ENCODE measurements around the gene HFE. TPM values are rescaled to one million over a fixed set of nuclear protein-coding genes. Genes with fewer than 3 reads are reported as not detected.

Gene HFE
- total and polyA plus RNA-seq, 2 of the 13 experiments (the other 11 are each of a cell fraction or from before 2014, with no cell fraction given) = 3.7 to 6.3 TPM

DNA sequence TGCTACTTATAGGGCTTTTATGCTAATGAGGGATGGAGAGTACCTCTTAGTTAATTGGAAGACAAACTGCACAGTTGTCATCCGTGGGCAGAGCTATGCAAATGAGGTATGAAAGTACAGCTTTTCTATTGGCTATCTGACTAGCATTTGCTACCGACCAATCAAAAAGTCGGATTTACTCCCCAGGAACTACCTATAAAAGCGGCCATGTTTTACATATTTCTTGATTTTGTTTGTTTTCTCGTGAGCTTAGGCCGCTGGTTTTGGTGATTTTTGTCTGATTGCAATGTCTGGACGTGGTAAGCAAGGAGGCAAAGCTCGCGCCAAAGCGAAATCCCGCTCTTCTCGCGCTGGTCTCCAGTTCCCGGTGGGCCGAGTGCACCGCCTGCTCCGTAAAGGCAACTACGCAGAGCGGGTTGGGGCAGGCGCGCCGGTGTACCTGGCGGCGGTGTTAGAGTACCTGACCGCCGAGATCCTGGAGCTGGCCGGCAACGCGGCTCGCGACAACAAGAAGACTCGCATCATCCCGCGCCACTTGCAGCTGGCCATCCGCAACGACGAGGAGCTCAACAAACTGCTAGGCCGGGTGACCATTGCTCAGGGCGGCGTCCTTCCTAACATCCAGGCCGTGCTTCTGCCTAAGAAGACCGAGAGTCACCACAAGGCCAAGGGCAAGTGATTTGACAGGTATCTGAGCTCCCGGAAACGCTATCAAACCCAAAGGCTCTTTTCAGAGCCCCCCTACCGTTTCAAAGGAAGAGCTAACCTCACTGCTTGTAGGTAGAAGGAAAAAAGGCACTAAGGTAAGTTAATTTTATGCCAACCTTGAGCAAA lies 36.9 kb downstream of the HFE start (continued):
- TF ChIP-seq ZSCAN22 (CRISPR knock-in tag; IDR thresholded peaks at IDR 0.05) (no peak), HNRNPL (IDR thresholded peaks at IDR 0.05; ENCODE audit: low read depth, low read length) (peak; percentile 75; the same call in 1 of the 2 replicates), RORA (CRISPR knock-in tag; IDR thresholded peaks at IDR 0.05) (no peak), GFI1 (CRISPR knock-in tag; IDR thresholded peaks at IDR 0.05; ENCODE audit: borderline replicate concordance) (no peak; the same call in 1 of the 2 replicates), AKAP8 (CRISPR knock-in tag; IDR thresholded peaks at IDR 0.05) (no peak; the same call in 1 of the 2 replicates), YY1 (IDR thresholded peaks at IDR 0.05; ENCODE audit: insufficient read depth, insufficient replicate concordance, low read depth, low read length) (peak; percentile 89), BHLHE40 (IDR thresholded peaks at IDR 0.05; ENCODE audit: low read length) (no peak), JDP2 (CRISPR knock-in tag; IDR thresholded peaks at IDR 0.05; ENCODE audit: borderline replicate concordance) (no peak; the same call in 1 of the 2 replicates), ZFP1 (CRISPR knock-in tag; IDR thresholded peaks at IDR 0.05) (no peak), MYNN (CRISPR knock-in tag; IDR thresholded peaks at IDR 0.05; ENCODE audit: low read depth) (no peak; the same call in 1 of the 2 replicates), ZNF781 (CRISPR knock-in tag; IDR thresholded peaks at IDR 0.05; ENCODE audit: borderline replicate concordance, not compliant biosample characterization) (no peak), STAG1 (CRISPR knock-in tag; IDR thresholded peaks at IDR 0.05) (peak; percentile 23; the same call in 1 of the 2 replicates), GZF1 (CRISPR knock-in tag; IDR thresholded peaks at IDR 0.05) (no peak), ZNF235 (CRISPR knock-in tag; IDR thresholded peaks at IDR 0.05; ENCODE audit: borderline replicate concordance) (0 out of 2 replicates have a peak, but pooled peaks have one; percentile 29), ZNF251 (CRISPR knock-in tag; IDR thresholded peaks at IDR 0.05) (no peak), ZNF296 (CRISPR knock-in tag; conservative IDR thresholded peaks at IDR 0.05) (0 out of 2 replicates have a peak, but pooled peaks have one; percentile 67), ZFP36 (IDR thresholded peaks at IDR 0.05; ENCODE audit: borderline replicate concordance, low read depth, low read length, partially characterized antibody) (no peak), ATF7 (IDR thresholded peaks at IDR 0.05) (no peak), ATF7 (CRISPR knock-in tag; IDR thresholded peaks at IDR 0.05) (no peak), MYC (CRISPR knock-in tag; IDR thresholded peaks at IDR 0.05; ENCODE audit: borderline replicate concordance) (peak; percentile 73; the same call in 1 of the 2 replicates)
- TF ChIP-seq, protein P1, sequence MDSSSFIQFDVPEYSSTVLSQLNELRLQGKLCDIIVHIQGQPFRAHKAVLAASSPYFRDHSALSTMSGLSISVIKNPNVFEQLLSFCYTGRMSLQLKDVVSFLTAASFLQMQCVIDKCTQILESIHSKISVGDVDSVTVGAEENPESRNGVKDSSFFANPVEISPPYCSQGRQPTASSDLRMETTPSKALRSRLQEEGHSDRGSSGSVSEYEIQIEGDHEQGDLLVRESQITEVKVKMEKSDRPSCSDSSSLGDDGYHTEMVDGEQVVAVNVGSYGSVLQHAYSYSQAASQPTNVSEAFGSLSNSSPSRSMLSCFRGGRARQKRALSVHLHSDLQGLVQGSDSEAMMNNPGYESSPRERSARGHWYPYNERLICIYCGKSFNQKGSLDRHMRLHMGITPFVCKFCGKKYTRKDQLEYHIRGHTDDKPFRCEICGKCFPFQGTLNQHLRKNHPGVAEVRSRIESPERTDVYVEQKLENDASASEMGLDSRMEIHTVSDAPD (CRISPR knock-in tag; IDR thresholded peaks at IDR 0.05) = no peak
- TF ChIP-seq, protein P2, sequence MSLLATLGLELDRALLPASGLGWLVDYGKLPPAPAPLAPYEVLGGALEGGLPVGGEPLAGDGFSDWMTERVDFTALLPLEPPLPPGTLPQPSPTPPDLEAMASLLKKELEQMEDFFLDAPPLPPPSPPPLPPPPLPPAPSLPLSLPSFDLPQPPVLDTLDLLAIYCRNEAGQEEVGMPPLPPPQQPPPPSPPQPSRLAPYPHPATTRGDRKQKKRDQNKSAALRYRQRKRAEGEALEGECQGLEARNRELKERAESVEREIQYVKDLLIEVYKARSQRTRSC (CRISPR knock-in tag; IDR thresholded peaks at IDR 0.05; ENCODE audit: low read depth) = no peak
- TF ChIP-seq, protein P3, sequence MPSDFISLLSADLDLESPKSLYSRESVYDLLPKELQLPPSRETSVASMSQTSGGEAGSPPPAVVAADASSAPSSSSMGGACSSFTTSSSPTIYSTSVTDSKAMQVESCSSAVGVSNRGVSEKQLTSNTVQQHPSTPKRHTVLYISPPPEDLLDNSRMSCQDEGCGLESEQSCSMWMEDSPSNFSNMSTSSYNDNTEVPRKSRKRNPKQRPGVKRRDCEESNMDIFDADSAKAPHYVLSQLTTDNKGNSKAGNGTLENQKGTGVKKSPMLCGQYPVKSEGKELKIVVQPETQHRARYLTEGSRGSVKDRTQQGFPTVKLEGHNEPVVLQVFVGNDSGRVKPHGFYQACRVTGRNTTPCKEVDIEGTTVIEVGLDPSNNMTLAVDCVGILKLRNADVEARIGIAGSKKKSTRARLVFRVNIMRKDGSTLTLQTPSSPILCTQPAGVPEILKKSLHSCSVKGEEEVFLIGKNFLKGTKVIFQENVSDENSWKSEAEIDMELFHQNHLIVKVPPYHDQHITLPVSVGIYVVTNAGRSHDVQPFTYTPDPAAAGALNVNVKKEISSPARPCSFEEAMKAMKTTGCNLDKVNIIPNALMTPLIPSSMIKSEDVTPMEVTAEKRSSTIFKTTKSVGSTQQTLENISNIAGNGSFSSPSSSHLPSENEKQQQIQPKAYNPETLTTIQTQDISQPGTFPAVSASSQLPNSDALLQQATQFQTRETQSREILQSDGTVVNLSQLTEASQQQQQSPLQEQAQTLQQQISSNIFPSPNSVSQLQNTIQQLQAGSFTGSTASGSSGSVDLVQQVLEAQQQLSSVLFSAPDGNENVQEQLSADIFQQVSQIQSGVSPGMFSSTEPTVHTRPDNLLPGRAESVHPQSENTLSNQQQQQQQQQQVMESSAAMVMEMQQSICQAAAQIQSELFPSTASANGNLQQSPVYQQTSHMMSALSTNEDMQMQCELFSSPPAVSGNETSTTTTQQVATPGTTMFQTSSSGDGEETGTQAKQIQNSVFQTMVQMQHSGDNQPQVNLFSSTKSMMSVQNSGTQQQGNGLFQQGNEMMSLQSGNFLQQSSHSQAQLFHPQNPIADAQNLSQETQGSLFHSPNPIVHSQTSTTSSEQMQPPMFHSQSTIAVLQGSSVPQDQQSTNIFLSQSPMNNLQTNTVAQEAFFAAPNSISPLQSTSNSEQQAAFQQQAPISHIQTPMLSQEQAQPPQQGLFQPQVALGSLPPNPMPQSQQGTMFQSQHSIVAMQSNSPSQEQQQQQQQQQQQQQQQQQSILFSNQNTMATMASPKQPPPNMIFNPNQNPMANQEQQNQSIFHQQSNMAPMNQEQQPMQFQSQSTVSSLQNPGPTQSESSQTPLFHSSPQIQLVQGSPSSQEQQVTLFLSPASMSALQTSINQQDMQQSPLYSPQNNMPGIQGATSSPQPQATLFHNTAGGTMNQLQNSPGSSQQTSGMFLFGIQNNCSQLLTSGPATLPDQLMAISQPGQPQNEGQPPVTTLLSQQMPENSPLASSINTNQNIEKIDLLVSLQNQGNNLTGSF (CRISPR knock-in tag; IDR thresholded peaks at IDR 0.05) = peak; percentile 89
